GM21786 (cell line): Measurements from ENCODE around the gene CCIN.

ENCODE experiments used
- ATAC-seq: cut with Tn5 transposase; IDR thresholded peaks from one replicate; pipeline ENCODE4 v1.9.1; 2021; ENCODE audit not compliant: unreplicated experiment

Gene CCIN

DNA sequence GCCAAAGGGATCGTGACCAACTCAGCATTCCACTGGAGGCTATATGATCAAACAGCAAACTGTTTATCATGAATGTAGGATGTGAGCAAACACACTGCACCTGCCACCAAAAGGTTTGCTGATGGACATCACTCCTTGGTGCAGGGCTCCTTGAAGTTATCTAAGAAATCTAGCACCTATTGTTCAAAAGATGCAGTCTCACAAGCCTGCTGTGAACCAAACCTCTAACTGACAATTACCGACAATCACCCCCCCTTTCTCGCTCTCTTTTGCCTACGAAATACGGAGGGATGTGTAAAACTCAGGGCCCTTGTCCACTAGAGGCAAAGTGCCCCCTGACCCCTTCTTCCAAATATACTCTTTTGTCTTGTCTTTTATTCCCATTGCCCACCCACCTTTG, 19.0 kb downstream of the CCIN start:
- ATAC-seq, result no peak

DNA sequence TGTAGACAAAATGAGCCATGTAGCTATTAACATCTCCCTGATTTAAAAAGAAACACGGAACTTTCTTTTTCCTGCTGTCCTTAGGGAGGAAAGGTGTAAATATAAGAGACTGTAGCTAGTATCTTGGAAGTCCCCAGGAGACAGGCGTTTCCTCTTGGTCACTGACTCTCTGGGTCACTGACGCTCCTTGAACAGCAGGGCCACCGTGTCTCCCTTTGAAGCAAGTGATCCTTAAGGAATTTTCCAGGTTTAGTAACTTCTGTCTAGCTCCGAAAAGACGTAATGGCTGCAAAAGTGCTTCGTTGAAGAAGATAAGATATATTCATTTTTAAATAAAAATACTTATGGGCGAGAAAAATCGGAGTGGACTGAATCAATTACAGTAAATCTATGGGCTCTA, 20.8 kb downstream of the CCIN start:
- ATAC-seq, result no peak

DNA sequence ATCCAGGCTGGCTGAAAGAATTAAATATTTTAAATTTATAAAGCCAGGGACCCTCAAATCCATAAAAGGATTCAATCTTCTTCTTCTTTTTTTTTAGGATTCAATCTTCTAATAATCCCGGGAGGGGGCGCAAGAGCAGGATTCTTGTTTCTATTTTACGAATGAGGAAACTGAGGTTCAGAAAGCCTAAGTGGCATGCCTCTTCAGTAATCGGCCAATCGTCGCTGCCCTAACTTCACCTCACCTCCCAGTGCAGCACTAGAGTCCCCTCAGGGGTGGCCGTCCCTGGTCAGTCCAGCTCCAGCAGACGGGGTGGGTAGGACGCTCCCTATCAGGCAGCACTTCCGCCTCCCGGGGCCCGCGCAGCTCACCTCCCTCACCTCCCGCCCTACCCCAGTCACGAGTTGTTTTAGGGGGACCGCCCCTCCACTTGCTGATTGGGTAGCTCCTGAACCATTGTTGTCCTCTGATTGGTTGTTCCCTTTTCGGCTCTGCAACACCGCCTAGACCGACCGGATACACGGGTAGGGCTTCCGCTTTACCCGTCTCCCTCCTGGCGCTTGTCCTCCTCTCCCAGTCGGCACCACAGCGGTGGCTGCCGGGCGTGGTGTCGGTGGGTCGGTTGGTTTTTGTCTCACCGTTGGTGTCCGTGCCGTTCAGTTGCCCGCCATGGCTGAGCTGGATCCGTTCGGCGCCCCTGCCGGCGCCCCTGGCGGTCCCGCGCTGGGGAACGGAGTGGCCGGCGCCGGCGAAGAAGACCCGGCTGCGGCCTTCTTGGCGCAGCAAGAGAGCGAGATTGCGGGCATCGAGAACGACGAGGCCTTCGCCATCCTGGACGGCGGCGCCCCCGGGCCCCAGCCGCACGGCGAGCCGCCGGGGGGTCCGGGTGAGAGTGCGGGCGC, 21.5 kb downstream of the CCIN start, which contains the start of gene CLTA:
Gene CLTA (plus strand): TSS at position 534 of the 902 bp plus-strand sequence. CDS start 136 bp downstream, at position 670.
- ATAC-seq, result peak; percentile 95

- ATAC-seq, result peak; percentile 10
Observed at GRCh38 chr9:36191290-36191645, 22.1 kb downstream of the CCIN start.

- ATAC-seq, result no peak
Observed at GRCh38 chr9:36191686-36192085, 22.5 kb downstream of the CCIN start.

DNA sequence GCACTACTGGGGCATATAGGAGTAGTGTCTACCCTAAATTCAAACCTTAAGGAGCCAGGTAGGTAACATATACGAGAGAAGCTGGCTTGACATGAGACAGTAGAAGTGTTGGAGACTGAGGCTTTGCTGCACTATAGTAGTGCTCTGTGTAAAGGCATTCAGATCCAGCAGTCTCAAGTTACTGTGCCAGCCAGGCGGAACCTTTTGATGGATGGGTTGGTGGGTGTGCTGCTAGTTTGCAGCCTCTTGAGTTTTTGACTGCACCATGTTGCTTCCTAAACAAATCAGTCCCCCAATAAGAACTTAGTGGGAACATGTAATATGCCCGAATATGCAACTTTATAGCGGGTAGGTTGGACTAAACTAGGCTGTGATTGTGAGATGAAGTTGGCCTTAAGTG, 23.0 kb downstream of the CCIN start:
- no peak for ATAC-seq

GRCh38 chr9:36193023-36193422, 23.8 kb downstream of the CCIN start:
- ATAC-seq, result no peak

- ATAC-seq, result no peak
Observed at GRCh38 chr9:36194326-36195000, 25.3 kb downstream of the CCIN start.

DNA sequence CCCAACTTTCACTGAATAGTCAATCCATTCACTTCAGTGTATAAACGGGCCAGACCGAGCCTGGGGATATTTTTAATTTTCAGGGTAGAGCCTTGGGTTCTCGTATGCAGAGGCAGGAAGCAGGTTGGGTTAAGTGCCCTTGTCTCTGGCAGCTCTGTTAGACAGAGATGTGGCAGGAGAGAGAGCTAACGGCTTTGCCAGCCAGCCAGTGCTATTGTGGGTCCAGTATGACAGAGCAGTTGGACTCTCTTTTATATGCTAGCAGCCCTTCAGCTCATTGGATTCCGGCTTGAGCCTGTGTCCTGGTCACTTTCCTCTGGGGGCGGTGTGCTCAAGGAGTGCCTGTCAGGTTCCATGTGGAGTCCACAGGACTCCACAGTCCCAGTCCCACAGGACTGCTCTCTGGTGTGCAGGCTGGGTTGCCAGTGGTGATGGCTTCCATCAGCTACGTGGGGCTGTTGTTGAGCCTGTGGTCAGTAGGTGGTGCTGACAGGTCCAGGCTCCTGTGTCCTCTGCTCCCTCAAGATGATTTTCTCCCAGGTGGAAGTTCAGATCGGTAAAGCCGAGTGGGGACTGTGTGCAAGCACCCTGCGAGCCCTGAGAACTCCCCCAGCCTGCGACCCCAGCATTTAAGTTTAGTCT, 35.8 kb downstream of the CCIN start:
- no peak for ATAC-seq

- ATAC-seq, result no peak
Observed at GRCh38 chr9:36207016-36207415, 37.8 kb downstream of the CCIN start.

DNA sequence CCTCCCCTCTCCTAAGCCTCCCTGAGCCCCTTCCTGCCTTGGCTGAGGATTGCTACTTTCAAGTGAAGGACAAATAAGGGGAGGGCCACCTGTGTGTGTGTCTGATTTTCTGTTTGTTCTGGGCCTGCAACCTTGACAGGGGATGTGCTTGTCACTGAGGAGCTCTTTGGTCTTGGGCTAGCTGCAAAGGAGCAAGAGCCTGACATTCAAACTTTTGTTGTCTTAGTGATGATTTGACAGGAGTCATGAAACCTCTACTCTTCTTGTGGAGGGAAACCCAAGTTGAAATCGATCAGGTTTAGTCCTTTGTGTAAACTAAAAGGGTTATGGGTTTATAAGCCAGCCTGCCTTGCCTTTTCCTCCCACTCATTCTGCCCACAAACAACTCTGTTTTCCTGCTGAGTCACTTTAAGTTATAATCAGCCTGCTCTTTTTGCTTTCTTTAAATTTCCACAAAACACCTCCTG, 38.4 kb downstream of the CCIN start:
- no peak for ATAC-seq

GRCh38 chr9:36208521-36209253, 39.5 kb downstream of the CCIN start:
- no peak for ATAC-seq

GRCh38 chr9:36210722-36211121, 41.5 kb downstream of the CCIN start:
- ATAC-seq, result no peak

- ATAC-seq, result no peak
Observed at GRCh38 chr9:36211510-36211909, 42.3 kb downstream of the CCIN start.

DNA sequence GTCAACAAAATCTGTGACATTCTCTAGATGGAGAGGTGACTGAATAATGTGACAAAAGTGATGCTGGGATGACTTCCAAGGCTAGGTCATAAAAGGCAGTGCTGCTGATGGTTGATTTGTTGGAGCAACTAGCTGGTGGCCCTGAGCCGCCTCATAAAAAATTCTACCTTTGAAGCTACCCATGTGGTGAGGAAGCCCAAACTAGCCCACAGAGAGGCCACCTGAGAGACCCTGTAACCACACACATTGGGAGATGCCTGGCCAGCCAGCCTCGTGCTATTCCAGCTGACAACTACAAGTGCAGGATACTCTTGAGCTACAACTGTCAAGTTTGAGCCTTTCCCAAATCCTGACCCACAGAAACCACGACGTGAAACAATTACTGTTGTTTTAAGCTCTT, 44.2 kb downstream of the CCIN start:
- ATAC-seq, result no peak

DNA sequence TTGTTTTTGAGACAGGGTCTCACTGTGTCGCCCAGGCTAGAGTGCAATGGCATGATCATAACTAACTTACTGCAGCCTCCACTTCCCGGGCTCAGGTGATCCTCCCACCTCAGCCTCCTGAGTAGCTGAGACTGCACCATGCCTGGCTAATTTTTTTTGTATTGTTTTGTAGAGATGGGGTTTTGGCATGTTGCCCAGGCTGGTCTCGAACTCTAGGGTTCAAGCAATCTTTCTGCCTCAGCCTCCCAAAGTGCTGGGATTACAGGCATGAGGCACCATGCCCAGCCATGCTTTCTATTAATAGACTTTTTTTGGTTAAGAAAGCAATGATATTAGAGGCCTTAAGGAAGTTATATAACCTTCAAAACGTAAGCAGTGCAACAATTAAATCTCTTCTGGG, 44.8 kb downstream of the CCIN start:
- no peak for ATAC-seq

GRCh38 chr9:36214571-36214970, 45.4 kb downstream of the CCIN start:
- ATAC-seq, result no peak

GRCh38 chr9:36217256-36217968, 48.2 kb downstream of the CCIN start:
- ATAC-seq, result no peak

- no peak for ATAC-seq
Observed at GRCh38 chr9:36218011-36218410, 48.8 kb downstream of the CCIN start.

DNA sequence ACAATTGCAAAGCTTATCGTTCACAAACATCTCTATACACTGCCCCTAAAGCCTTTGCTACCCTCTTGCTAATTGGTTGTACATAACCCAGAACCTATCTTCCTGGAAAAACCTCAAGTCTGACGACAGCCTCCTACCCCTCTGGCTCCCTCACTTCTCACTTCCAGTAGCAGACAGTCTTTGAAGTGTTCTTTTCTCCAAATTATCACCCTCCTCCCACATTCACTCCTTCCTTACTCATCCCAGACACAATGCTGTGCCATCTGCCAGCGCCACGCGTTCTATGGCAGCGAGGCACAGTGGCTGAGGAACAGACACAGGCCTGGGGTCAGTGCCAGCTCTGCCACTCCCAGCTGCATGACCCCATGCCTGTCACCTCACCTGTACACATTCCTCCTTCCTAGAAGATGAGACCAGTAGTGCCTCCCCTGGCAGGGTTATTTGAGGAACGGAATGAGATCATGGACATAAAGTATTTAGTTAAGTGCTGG, 49.3 kb downstream of the CCIN start:
- no peak for ATAC-seq
